Panc1 (cell line): ENCODE data around the gene TMPRSS6. TPM values are rescaled to one million over a fixed set of nuclear protein-coding genes. Genes with fewer than 3 reads are reported as not detected.

Source experiments
- ATAC-seq: fragments of 200-7000 bp; cut with Tn5 transposase; 2 replicates; pipeline ENCODE4 v1.9.1; 2020; ENCODE audit warnings: mild to moderate bottlenecking, moderate library complexity
- BruUV-seq: library from RNA; stranded (reverse); fragments of 400-500 nt; replicated peaks from 2 replicates; lab custom pipeline; 2021; lab: Mats Ljungman, UMichigan
- CTCF ChIA-PET: fragments of 300-600 bp; sonication (Branson Sonifier 250); formaldehyde crosslinking; loops from one replicate; lab custom pipeline; 2022; ENCODE audit warnings: antibody characterized with exemption; lab: Charles Lee
- POLR2A ChIA-PET: fragments of 300-600 bp; sonication (Branson Sonifier 250); formaldehyde crosslinking; loops from one replicate; lab custom pipeline; 2022; ENCODE audit warnings: antibody characterized with exemption; lab: Charles Lee
- DNase-seq: peaks from one replicate; pipeline ENCODE4 v3.0.0-alpha.2; 2010; ENCODE audit warnings: low read depth, low spot score
- H3K27ac ChIP-seq: 2 replicates; pipeline ENCODE4 v1.5.1; 2011; ENCODE audit warnings: mild to moderate bottlenecking, low read length, inconsistent platforms
- H3K27me3 ChIP-seq: fragments of 200-500 bp; sonication (Bioruptor generic); 2 replicates; pipeline ENCODE4 v1.6.0; 2014; ENCODE audit warnings: low read length, inconsistent platforms; ENCODE audit not compliant: control insufficient read depth, insufficient read depth
- H3K36me3 ChIP-seq: fragments of 200-500 bp; sonication (Bioruptor generic); 2 replicates; pipeline ENCODE4 v1.5.1; 2014; ENCODE audit warnings: inconsistent platforms, mild to moderate bottlenecking, low read length, moderate library complexity; ENCODE audit not compliant: control insufficient read depth, insufficient read depth
- H3K4me1 ChIP-seq: 2 replicates; pipeline ENCODE4 v1.5.1; 2011; ENCODE audit warnings: inconsistent platforms, mild to moderate bottlenecking, low read length, moderate library complexity; ENCODE audit not compliant: control insufficient read depth, insufficient read depth
- H3K4me3 ChIP-seq, 2 experiments: 2 replicates each; pipeline ENCODE4 v1.5.1; 2011 to 2012; ENCODE audit warnings: low read depth in 2 of 2, low read length in 2 of 2, mild to moderate bottlenecking in 2 of 2, inconsistent platforms in 1 of 2, moderate library complexity in 1 of 2
- H3K9me3 ChIP-seq: fragments of 200-500 bp; sonication (Bioruptor generic); 2 replicates; pipeline ENCODE4 v1.5.1; 2014; ENCODE audit warnings: low read depth, mild to moderate bottlenecking, inconsistent platforms, low read length, moderate library complexity; ENCODE audit not compliant: control insufficient read depth, insufficient read depth
- CTCF ChIP-seq: fragments of 450-650 bp; IDR thresholded peaks from 2 replicates; pipeline ENCODE4 v1.5.1; 2017; ENCODE audit warnings: mild to moderate bottlenecking
- POLR2AphosphoS5 ChIP-seq: IDR thresholded peaks from 2 replicates; pipeline ENCODE4 v1.6.1; 2012; ENCODE audit warnings: mild to moderate bottlenecking, low read depth, low read length, moderate library complexity
- REST ChIP-seq, 2 experiments: IDR thresholded peaks; 2 replicates each; pipeline ENCODE4 v1.6.1; 2011 to 2012; ENCODE audit warnings: low read depth in 2 of 2, control low read depth in 1 of 2, low read length in 1 of 2, mild to moderate bottlenecking in 1 of 2, moderate library complexity in 1 of 2; ENCODE audit not compliant: insufficient read depth in 1 of 2
- SIN3A ChIP-seq: IDR thresholded peaks from 2 replicates; pipeline ENCODE4 v1.6.1; 2012; ENCODE audit warnings: low read depth, mild to moderate bottlenecking, low read length, moderate library complexity, borderline replicate concordance; ENCODE audit not compliant: insufficient read depth
- TCF7L2 ChIP-seq: IDR thresholded peaks from 2 replicates; pipeline ENCODE4 v1.6.1; 2011; ENCODE audit warnings: mild to moderate bottlenecking, low read depth, low read length, inconsistent platforms
- in situ Hi-C: cut with HindIII; loops from 2 replicates; pipeline ENCODE4 v1.10.0; 2016; ENCODE audit warnings: low sequenced_read_pairs, low pct_unique_long_range_greater_than_20kb
- intact Hi-C: fragments of 100-400 bp; cut with micrococcal nuclease; formaldehyde crosslinking; loops from one replicate; pipeline ENCODE4 v1.10.0; 2022; ENCODE audit not compliant: unreplicated experiment
- total RNA-seq: library from RNA; stranded (reverse); gene quantifications from one replicate; pipeline ENCODE4 v1.2.1, GENCODE V29; 2021; ENCODE audit not compliant: unreplicated experiment

The TMPRSS6 gene
- total RNA-seq, 1 experiment from 2014 or later, result not detected

DNA sequence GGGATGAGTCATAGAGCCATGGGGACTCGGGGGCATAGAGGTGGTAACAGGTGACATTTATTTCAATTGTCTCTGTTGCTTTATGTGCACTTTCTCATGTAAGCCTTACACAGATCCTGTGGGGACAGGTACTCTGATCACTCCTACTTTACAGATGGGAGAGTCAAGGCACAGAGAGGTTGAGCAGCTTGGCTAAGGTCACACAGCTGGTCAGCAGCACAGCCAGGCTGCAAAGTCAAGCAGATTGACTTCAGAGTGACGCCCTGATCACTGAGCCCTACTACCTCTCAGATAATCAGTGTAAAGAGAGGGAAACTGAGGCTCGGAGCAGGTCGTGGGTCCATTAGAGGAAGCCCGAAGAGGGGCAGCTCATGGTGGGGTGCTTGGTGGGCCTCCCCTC, 3.5 kb downstream of the TMPRSS6 start:
- CTCF ChIA-PET, result interaction anchor here (0.6 kb wide), 1 partner anchor 377 kb away, joined by 3 read pairs; no protein-coding TSS in a partner anchor
- Histone ChIP-seq H3K27ac (no peak overlapping the region), H3K4me1 (no peaks in the 10 kb centered on the region), H3K27me3 (no peaks in the 10 kb centered on the region), H3K9me3 (no peaks in the 10 kb centered on the region), H3K4me3 (no peak overlapping the region), H3K36me3 (no peaks in the 10 kb centered on the region)
- TF ChIP-seq CTCF (no peak), SIN3A (no peak), POLR2AphosphoS5 (no peak), REST (IDR thresholded peaks at IDR 0.05; ENCODE audit: insufficient read depth in 1 of 2, low read depth in 2 of 2, low read length in 1 of 2) (no peak), TCF7L2 (no peak)
- ATAC-seq (no peak), DNase-seq (no peak)
- in situ Hi-C loops, result no loop called here
- no TSS peak for BruUV-seq
- POLR2A ChIA-PET, result no interaction called here
- intact Hi-C loops, result no loop called here

DNA sequence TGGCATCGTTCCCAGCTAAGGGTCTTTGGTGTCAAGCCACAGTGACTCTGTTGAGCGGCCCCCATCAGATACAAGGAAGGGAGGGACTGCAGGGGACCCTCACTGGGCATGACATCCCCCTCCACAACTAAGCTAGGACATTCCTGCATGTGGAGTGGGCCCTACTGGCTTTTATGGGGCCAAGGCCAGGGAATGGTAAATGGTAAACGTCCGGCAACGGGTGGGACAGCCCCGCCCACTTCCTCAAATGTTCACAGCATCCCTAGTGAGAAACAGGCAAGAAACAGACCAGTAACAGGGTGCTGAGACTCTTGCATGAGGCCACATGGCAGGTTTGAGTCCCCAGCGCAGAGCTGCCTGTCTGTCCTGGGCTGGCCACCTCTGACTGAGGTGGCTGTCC, 4.4 kb downstream of the TMPRSS6 start:
- DNase-seq (no peak), ATAC-seq (peak; percentile 26; the same call in 1 of the 2 replicates)
- in situ Hi-C loops (no loop called here), intact Hi-C loops (no loop called here)
- no peaks in the 10 kb centered on the region for H3K4me1 ChIP-seq
- no peak for TF ChIP-seq POLR2AphosphoS5
- TF ChIP-seq SIN3A, result no peak
- TF ChIP-seq TCF7L2, result no peak
- TF ChIP-seq REST (IDR thresholded peaks at IDR 0.05; ENCODE audit: insufficient read depth in 1 of 2, low read depth in 2 of 2, low read length in 1 of 2), result no peak
- TF ChIP-seq CTCF, result no peak
- H3K27me3 ChIP-seq, result no peaks in the 10 kb centered on the region
- ChIA-PET POLR2A (no interaction called here), CTCF (interaction anchor here (0.6 kb wide), 1 partner anchor 378 kb away, joined by 3 read pairs; no protein-coding TSS in a partner anchor)
- H3K4me3 ChIP-seq, result no peak overlapping the region
- H3K36me3 ChIP-seq, result no peaks in the 10 kb centered on the region
- no peak overlapping the region for H3K27ac ChIP-seq
- H3K9me3 ChIP-seq, result no peaks in the 10 kb centered on the region
- no TSS peak for BruUV-seq
